Measurements from ENCODE around the gene VWA2.

VWA2 gene

DNA sequence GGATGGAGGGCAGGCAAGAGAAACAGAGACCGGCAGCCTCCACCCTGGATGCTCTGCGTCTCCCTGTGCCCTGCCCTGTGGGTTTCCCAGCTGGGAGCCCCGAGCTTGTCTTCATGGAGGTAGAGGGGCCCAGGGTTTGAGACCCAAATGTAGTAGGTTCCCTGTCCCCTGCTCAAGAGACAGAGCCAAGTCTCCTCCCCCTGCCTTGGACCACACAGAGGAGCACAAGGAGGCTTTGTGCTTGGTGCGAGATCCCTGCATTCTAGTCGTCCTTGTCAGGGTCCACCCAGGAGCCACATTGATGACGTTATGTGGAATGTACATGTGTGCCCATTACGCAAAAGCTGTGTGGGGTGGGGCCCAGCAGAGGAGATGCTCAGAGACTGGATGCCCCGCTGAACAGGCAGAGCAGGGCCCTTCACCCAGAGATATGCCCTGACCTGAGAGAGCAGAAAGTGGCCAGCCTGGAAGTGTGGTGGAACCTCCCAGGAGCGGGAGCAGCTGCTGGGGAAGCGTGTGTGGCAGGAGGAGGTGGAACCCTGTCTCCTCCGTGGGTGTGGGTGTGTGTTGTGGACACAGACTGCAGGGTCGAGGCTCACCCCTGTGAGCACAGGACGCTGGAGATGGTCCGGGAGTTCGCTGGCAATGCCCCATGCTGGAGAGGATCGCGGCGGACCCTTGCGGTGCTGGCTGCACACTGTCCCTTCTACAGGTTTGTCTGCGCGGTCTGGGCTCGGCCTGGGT is 39.3 kb downstream of the VWA2 start:
- DNase-seq = no peak

DNA sequence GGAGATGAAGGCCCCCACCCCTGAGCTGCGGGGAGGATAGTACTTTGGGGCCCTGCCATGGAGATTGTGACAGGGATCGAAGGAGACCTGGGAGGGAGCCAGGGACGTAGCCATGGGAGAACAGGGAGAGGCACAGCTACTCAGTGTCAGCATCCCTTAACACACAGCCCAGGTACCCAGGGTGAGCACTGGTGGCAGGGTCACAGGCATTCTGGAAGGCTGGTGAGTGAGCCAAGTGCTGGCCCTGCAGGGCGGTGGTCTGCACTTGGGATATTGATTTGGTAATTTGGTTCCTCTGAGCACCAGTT is 39.8 kb downstream of the VWA2 start:
- no peak for DNase-seq

GRCh38 chr10:114279289-114279688 is 40.2 kb downstream of the VWA2 start:
- no peak for DNase-seq

- no peak for DNase-seq
These were observed 41.0 kb downstream of the VWA2 start for GRCh38 chr10:114279901-114280644.

DNA sequence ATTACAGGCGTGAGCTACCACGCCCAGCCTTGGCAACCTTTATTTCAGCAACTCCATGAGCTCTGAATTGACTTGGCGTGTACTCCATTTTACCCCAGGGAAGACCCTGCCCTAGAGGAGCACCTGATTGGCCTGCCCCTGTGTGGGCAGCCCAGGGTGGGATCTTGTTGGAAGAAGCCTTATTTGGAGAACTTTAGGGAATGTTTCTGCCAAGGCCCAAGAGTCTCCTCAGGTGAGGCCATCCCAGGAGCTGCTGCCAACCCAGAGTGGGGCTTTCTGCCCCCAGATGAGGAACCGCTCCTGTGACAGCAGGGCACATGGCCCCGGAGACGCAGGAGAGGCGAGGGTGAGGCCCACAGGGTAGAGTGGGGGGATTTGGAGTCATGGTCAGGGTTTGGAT is 42.0 kb downstream of the VWA2 start:
- no peak for DNase-seq

DNA sequence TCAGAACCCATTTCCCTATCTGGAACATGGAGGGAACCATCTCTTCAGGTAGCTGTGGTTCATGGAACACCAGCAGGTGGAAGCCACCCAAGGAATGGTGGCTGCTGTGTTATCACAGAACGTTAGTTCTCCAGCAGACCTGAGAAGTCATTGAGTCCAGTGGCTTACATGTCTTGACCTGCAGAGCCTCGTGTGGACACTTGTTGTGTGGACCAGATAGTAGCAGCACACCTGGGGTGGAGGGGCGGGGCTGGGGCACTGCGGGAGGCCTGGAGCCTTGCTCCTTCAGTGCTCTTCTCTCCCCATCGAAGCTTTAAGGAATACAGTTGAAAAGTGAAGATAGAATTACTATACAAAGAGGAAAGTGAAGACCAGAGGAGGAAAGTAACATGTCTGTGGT is 42.4 kb downstream of the VWA2 start:
- no peak for DNase-seq

DNA sequence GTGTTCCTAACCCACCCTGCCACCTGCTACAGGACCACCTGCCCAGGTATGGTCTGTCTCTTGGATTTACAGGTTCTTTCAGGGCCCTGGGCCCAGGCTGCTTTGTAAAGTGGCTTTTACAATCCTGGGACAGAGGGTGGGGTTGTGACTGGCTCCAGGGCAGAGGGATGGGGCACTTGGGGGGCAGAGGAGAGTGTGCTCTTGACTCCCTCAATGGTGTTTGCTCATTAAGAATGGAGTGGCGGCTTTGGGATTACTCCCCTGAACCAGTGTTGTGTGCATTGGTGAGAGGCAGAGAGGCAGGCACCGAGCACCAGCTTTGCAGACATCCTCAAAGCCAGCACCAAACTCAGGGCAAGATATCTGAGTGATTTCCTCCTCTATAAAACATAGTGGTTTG is 43.5 kb downstream of the VWA2 start:
- no peak for DNase-seq

GRCh38 chr10:114283091-114283490 is 44.0 kb downstream of the VWA2 start:
- DNase-seq = no peak

- DNase-seq = peak; percentile 4
These were observed 44.6 kb downstream of the VWA2 start for GRCh38 chr10:114283535-114284234.

GRCh38 chr10:114284346-114285071 is 45.5 kb downstream of the VWA2 start:
- DNase-seq = no peak

DNA sequence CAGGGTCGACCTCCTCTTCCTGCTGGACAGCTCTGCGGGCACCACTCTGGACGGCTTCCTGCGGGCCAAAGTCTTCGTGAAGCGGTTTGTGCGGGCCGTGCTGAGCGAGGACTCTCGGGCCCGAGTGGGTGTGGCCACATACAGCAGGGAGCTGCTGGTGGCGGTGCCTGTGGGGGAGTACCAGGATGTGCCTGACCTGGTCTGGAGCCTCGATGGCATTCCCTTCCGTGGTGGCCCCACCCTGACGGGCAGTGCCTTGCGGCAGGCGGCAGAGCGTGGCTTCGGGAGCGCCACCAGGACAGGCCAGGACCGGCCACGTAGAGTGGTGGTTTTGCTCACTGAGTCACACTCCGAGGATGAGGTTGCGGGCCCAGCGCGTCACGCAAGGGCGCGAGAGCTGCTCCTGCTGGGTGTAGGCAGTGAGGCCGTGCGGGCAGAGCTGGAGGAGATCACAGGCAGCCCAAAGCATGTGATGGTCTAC is 46.9 kb downstream of the VWA2 start:
- no peak for DNase-seq

DNA sequence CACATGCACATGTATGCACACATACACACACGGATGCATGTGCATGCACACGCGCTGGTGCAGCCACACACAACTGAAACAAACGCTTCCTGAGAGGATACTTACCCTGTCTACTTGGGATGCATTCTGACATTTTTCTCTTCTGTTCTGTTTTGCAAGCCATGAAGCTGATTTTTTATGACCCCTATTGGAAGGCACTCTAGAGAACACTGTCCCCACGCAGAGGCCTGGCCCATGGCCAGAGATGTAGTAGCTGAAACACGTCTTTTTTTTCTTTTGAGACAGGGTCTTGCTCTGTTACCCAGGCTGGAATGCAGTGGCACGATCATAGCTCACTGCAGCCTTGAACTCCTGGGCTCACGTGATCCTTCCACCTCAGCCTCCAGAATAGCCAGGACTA is 47.9 kb downstream of the VWA2 start:
- no peak for DNase-seq

GRCh38 chr10:114288424-114289095 is 49.5 kb downstream of the VWA2 start:
- DNase-seq = no peak

DNA sequence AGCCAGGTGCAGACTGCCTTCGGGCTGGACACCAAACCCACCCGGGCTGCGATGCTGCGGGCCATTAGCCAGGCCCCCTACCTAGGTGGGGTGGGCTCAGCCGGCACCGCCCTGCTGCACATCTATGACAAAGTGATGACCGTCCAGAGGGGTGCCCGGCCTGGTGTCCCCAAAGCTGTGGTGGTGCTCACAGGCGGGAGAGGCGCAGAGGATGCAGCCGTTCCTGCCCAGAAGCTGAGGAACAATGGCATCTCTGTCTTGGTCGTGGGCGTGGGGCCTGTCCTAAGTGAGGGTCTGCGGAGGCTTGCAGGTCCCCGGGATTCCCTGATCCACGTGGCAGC is 50.0 kb downstream of the VWA2 start:
- no peak for DNase-seq

DNA sequence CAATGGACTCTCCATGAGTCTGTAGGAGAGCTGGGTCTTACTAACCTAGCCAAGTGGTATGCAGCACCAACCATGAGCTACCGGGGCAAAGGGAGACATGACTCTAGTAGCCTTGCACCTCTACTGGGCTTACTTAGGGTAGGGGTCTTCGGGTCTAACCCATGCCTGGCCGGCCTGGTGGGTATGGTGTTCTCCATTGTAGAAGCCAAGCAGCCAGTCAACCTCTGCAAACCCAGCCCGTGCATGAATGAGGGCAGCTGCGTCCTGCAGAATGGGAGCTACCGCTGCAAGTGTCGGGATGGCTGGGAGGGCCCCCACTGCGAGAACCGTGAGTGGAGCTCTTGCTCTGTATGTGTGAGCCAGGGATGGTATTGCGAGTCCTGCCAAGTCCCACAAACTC is 51.0 kb downstream of the VWA2 start:
- no peak for DNase-seq

GRCh38 chr10:114291076-114291475 is 52.0 kb downstream of the VWA2 start:
- DNase-seq = no peak

GRCh38 chr10:114291516-114291915 is 52.5 kb downstream of the VWA2 start:
- DNase-seq = no peak

GRCh38 chr10:114293075-114293474 is 54.0 kb downstream of the VWA2 start:
- no peak for DNase-seq

GRCh38 chr10:114294549-114294948 is 55.5 kb downstream of the VWA2 start:
- no peak for DNase-seq

DNA sequence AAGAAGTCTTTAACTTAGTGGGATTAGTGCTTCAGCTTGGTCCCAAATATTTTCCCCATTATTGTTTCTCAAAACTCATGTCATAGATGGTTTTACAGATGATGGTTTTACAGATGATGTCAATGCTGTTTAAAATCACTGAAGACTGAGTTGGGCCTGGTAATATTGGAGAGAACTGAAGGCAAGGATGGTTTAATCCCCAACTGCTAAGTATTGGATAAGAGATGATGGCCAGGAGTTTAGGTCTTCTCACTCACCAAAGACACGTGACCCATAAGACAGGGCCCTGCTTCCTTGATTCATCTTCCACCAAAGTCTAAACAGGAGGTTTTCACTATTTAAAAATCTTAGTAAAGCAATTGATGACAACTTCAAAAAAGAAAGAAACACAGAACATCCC is 56.3 kb downstream of the VWA2 start:
- DNase-seq = no peak

GRCh38 chr10:114297136-114297705 is 58.2 kb downstream of the VWA2 start:
- DNase-seq = no peak

- DNase-seq = no peak
These were observed 61.1 kb downstream of the VWA2 start for GRCh38 chr10:114300036-114300645.
